KOPT-K1 (cell line): ENCODE measurements around the gene ANKRD16.

Experiments used
- H3K27ac ChIP-seq: fragments of 200-600 bp; sonication (generic); 2 replicates; pipeline ENCODE4 v1.5.1; 2016; ENCODE audit warnings: antibody characterized with exemption, mild to moderate bottlenecking, low read depth, low read length; ENCODE audit not compliant: poor library complexity, severe bottlenecking
- H3K36me3 ChIP-seq: fragments of 200-600 bp; sonication (generic); 2 replicates; pipeline ENCODE4 v1.5.1; 2017; ENCODE audit warnings: antibody characterized with exemption, mild to moderate bottlenecking, low read length, moderate library complexity; ENCODE audit not compliant: insufficient read depth
- H3K9me3 ChIP-seq: fragments of 200-600 bp; sonication (generic); 2 replicates; pipeline ENCODE4 v1.5.1; 2017; ENCODE audit warnings: antibody characterized with exemption, low read length, mild to moderate bottlenecking; ENCODE audit not compliant: insufficient read depth, poor library complexity, severe bottlenecking

The ANKRD16 gene

DNA sequence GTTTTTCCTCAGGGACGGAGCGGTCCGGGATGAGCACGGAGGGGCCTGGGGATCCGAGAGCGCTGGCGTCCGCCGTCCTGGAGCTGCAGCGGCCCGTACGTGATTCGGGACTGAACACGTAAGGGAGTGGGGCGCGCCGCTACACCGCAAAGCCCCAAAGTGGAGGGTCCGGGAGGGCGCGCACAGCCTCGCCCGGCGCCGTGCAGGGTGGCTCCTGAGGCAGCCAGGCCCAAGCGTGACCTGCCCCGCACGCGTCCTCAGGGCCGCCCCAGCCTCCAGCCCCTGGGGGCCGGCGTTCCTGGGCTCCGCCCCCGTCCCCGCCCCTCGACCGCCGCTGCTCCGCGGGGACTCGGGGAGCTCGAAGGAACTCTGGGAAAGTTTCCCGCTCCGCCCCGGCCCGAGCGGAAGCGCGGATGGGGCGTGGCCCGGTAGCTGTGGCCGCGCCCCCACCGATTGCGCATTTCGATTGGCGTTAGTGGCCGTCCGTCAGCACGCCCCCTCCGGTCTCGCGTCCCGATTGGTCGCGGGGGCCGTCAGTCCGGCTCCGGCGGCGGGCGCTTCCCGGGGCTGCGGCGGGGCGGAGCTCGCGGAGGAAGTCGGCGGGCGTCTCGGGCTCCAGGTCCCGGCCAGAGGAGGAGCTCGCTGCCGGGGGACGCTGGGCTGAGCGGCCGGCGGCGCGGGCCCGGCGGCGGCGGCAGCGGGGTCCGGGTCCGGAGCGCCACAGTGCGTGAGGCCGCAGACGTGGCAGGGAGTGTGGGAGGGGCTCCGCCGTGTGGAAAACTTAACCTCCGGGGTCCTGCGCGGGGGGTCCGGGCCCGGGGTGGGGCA is at the start of gene ANKRD16, which contains the start of gene FBH1:
TSS of gene ANKRD16 (minus strand) at position 270 of the 828 bp plus-strand sequence. CDS start 539 bp downstream, outside the sequence.
TSS of gene FBH1 (plus strand) at position 620 of the 828 bp plus-strand sequence. CDS start at position 723, 103 bp downstream.
- H3K9me3 ChIP-seq = no peaks in the 10 kb centered on the region
- H3K27ac ChIP-seq = peak within 1 kb of the TSS; percentile 66
- peaks cover 55% of the 10 kb centered on the region for H3K36me3 ChIP-seq

DNA sequence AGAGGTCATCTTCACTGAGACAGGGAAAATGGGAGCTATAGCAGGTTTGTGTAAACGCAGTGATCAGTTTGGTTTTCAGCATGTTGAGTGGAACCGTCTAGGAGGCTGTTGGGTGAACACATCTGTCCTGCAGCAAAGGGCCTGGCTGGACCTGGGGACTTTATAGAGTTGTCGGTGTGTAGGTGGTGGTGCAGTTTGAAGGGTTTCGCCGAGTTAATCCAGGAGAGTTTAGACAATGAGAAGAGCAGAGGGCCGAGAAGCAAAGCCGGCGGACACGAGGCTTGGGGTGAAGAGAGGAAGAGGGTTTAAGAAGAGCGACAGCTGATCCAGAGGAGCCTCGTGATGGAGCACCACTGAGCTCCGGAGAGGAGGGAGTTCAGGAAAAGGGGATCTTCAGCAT is 48.6 kb upstream of the ANKRD16 start:
- no peak overlapping the region for H3K27ac ChIP-seq
- peaks cover 57% of the 10 kb centered on the region for H3K36me3 ChIP-seq
- no peaks in the 10 kb centered on the region for H3K9me3 ChIP-seq

DNA sequence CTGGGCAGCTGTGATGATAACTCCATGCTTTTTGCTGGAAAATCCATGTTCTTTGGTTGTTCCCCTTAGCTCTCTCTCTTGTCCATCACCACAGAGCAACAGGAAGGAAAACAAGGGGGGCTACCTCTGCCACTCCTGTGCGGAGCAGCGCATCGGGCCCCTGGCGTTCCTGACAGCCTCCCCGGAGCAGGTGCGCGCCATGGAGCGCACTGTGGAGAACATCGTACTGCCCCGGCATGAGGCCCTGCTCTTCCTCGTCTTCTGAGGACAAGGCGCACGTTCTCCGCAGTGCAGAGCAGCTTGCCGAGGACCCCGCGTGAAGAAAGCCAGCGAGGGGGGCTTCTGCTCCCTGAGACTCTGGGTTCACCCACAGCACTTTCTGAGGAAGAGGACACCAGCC is 47.3 kb upstream of the ANKRD16 start:
- H3K36me3 ChIP-seq = peaks cover 69% of the 10 kb centered on the region
- no peak overlapping the region for H3K27ac ChIP-seq
- no peaks in the 10 kb centered on the region for H3K9me3 ChIP-seq

DNA sequence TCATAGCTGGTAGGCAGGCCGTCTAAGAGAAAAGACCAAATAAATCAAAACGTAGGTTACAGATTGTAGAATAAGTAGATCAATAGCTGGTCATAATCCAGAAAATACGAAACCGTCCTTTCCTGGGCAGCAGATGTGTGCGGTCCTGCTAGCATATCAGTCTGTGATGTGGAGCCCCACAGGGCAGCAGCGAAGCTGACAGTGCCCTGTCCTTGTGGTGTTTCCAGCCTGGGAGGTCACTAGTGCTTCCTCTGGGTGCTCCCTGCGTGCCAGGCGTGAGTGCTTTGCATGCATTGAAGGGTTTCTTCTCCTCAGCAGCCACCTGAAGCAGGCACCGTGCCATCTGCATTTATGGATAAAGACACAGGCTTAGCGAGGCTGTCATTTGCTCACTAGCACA is 45.9 kb upstream of the ANKRD16 start:
- Histone ChIP-seq H3K36me3 (peaks cover 83% of the 10 kb centered on the region), H3K27ac (no peak overlapping the region), H3K9me3 (no peaks in the 10 kb centered on the region)

DNA sequence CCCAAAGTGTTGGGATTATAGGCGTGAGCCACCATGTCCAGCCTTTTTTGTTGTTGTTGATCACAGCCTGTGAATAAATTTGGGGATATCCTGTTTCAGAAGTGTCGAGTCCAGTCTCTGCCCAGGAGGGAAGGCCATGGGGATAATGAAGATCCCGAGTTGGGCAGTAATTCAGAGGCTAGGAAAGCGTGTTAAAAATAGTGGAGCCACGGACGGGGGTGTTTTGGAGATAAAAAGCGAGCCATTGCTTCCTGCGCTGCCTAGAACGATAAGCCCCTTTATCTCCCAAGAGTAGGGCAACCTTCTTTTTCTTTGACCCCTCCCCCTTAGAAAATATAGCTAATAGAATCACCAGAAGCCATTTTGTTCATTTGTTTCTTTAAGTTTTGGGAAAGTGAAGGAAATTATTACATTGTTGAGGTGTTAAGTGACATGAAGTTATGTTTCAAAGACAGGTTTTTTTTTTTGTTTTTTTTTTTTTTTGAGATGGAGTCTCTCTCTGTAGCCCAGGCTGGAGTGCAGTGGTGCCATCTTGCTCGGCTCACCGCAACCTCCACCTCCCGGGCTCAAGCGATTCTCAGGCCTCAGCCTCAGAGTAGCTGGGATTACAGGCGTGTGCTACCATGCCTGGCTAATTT is 44.3 kb upstream of the ANKRD16 start:
- H3K9me3 ChIP-seq = no peaks in the 10 kb centered on the region
- H3K36me3 ChIP-seq = peaks cover 98% of the 10 kb centered on the region
- no peak overlapping the region for H3K27ac ChIP-seq

DNA sequence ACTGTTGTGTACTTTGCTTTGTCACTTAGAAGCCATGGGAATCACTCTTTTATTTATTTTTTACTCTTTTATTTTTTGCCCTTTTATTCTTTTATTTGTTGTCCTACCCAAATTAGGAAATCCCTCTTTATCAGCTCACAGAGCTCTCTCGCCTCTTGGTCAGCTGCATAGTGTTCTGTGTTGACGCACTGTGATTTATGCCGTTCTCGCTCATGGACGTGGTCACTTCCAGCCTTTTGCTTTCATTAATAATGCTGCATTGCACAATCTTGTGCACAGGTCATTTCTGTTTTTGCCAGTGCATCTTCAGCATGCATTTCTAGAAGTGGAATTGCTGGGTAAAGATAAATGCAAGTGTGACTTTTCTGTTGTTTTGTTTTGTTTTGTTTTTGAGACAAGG is 42.7 kb upstream of the ANKRD16 start:
- Histone ChIP-seq H3K9me3 (no peaks in the 10 kb centered on the region), H3K27ac (no peak overlapping the region), H3K36me3 (peaks cover 98% of the 10 kb centered on the region)

DNA sequence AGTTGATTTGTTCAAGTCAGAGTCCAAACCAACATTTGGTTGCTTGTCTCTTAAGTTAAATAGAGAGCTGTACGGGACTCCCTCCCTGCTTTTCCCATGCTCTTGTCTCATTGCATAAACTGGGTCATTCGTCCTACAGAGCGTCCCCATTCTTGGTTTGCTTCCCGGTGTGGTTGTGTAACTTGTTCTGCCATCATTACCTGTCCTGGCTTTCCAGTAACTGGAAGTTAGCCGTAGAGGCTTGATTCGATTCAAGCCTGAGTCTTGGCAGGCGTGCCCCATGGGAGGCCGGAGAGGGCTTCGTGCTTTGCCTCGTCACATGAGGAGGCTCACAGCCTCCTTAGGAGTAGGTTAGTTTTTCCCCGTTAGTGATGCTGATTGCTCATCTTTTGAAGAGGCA is 40.6 kb upstream of the ANKRD16 start:
- peaks cover 100% of the 10 kb centered on the region for H3K36me3 ChIP-seq
- no peaks in the 10 kb centered on the region for H3K9me3 ChIP-seq
- H3K27ac ChIP-seq = no peak overlapping the region

DNA sequence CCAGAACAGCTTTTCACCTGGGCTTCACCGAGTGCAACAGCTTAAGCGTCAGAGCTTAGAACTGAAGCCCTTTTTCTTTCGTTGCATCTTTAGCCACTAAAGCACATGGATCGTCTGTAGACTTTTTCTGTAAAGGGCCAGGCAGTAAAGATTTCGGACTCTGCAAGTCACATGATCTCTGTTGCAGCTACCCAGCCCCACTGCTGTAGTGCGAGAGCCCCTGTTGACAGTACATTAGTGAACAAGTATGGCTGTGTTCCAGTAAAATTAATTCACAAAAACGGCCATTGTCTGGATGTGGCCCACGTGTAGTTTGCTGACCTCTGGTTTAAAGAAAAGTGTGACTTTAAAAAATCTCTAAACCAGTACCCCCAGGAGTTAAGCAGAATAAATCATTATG is 39.7 kb upstream of the ANKRD16 start:
- H3K9me3 ChIP-seq = no peaks in the 10 kb centered on the region

DNA sequence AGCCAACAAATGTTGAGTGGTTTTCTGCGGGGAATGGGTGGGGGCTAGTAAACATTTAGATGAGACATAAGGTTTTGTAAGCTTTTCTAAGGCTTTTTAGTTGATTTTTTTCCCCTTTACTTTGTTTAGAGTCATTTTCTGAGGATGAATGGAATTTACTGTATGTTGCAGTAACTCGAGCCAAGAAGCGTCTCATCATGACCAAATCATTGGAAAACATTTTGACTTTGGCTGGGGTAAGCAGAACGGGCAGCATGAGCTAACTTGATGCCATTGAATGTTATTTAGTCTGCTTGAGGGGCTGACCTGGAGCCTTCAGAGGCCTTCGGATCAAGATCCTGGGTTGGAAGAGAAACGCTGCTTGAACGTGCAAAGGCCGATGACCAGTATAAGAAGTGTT is 37.6 kb upstream of the ANKRD16 start:
- H3K9me3 ChIP-seq = no peaks in the 10 kb centered on the region
- peaks cover 100% of the 10 kb centered on the region for H3K36me3 ChIP-seq
- H3K27ac ChIP-seq = no peak overlapping the region

More for the DNA sequence above, 39.7 kb upstream of the ANKRD16 start:
- peaks cover 100% of the 10 kb centered on the region for H3K36me3 ChIP-seq
- H3K27ac ChIP-seq = no peak overlapping the region

DNA sequence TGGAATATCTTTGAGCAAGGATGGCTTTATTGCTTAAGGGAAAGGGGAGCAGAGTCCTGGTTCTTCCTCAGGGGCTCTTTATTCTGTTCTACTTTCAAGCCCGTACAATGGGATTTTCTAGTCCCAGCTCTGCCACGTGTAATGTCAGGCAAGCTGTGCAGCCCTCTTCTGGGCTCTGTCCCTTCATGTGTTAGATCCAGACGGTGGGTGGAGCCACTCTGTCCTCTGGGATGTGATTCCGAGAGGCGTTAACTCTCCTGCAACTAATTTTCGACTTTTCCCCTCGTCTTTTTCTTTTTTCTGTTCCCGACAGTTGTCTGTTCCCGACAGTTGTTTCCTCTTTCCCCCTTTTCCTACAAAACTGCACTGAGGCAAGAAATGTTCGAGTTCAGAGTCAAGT is 35.2 kb upstream of the ANKRD16 start:
- H3K36me3 ChIP-seq = peaks cover 100% of the 10 kb centered on the region
- H3K9me3 ChIP-seq = no peaks in the 10 kb centered on the region
- H3K27ac ChIP-seq = no peak overlapping the region

DNA sequence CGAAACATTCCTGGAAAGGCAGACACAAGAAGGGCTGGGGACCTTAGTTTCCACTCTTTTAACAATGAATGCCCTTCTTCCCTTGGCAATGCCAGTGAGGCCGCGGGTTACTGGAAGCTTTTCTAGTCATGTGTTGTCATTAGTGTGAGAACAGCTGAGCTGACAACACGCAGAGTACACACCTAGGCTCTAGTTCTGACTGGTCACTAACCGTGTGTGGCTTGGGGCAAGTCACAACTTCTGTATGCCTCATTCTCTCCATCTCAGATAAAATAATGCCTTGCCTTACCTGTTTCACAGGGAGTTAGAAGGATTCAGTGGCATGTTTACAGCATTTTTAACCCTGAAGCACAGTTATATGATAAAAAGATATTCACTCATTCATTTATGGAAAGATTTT is 32.1 kb upstream of the ANKRD16 start:
- Histone ChIP-seq H3K27ac (no peak overlapping the region), H3K9me3 (no peaks in the 10 kb centered on the region), H3K36me3 (peaks cover 97% of the 10 kb centered on the region)

DNA sequence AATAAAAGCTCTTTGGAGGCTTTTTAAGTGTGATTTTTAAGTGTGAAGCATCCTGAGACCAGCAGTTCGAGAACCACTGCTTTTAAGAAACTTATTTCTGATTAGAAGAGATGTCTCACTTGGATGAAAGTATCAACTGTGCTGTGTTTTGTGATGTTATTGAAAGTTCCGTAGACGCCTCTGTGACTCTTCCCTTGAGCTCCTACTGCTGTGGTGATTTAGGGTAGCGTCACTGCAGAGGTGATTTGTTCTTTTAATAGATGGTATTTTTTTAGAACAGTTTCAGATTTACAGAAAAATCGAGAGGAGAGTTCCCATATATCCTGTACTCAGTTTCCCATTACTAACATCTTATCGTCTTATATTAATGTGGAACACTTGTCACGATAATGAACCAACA is 29.9 kb upstream of the ANKRD16 start:
- Histone ChIP-seq H3K36me3 (peaks cover 98% of the 10 kb centered on the region), H3K27ac (no peak overlapping the region)

DNA sequence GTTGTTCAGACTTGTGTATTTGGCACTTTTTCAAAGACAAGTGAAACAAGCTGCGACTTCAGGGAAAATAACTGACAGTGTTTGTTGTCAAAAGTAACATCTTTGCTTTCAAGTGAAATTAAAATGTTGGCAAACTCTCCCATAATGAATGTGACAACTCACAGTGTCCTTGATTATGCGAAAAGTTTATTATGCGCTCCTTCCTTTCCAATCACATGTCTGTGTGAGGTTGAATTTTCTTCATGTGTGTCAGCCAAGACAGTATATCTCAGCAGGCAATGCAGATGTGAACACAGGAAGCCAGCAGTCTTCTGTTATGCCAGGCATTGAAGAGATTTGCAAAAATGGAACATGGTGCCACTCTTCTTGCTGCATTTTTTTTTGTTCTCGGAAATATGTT is 29.1 kb upstream of the ANKRD16 start:
- Histone ChIP-seq H3K36me3 (peaks cover 98% of the 10 kb centered on the region), H3K27ac (no peak overlapping the region)

More for the DNA sequence above, 29.9 kb upstream of the ANKRD16 start:
- no peaks in the 10 kb centered on the region for H3K9me3 ChIP-seq

DNA sequence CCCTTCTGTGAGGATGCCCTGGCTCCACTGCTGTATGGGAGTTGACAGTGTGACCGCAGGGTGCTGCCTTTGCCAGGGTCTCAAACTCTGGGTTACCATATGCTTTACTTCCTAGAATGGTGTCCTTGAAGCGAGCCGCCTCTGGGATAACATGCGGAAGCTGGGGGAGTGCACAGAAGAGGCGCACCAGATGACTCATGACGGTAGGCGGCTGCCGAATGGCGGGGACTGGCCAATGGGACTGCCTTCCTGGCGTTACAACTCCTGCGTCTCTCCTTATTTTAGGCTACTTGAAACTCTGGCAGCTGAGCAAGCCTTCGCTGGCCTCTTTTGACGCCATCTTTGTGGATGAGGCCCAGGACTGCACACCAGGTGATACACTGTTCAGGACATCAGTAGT is 27.6 kb upstream of the ANKRD16 start:
- Histone ChIP-seq H3K36me3 (peaks cover 97% of the 10 kb centered on the region), H3K27ac (no peak overlapping the region), H3K9me3 (no peaks in the 10 kb centered on the region)

More for the DNA sequence above, 29.1 kb upstream of the ANKRD16 start:
- no peaks in the 10 kb centered on the region for H3K9me3 ChIP-seq

DNA sequence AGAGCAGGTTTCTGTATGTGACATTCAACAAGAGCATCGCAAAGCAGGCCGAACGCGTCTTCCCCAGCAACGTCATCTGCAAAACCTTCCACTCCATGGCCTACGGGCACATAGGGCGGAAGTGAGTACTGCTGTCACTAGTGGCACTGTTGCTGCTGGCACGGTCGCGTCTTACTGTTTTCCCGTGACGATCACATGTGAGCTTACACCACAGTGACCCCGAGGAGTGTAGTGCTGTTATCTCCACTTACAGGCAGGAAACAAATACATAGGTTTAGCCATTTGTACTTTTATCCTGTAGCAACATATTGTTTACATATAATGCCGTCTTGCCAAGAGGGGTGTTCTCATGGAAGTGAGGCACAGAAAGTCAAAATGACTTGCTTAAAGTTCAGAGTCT is 25.8 kb upstream of the ANKRD16 start:
- Histone ChIP-seq H3K9me3 (no peaks in the 10 kb centered on the region), H3K27ac (no peak overlapping the region), H3K36me3 (peaks cover 95% of the 10 kb centered on the region)
